HUES64 (cell line): ENCODE data around the gene KRT73.
"Not testable (repeated sequence)": the region's sequence is repeated elsewhere in the genome, so short reads cannot be mapped to it uniquely, and the experiment has no call there.

Experiments used
- H3K27ac ChIP-seq: 2 replicates; pipeline ENCODE4 v1.7.0; 2013; ENCODE audit warnings: low read depth, low read length, inconsistent platforms
- H3K27me3 ChIP-seq: 2 replicates; pipeline ENCODE4 v1.6.1; 2013; ENCODE audit warnings: mild to moderate bottlenecking, low read length; ENCODE audit not compliant: insufficient read depth
- H3K36me3 ChIP-seq: 2 replicates; pipeline ENCODE4 v1.6.1; 2013; ENCODE audit warnings: mild to moderate bottlenecking, low read length; ENCODE audit not compliant: insufficient read depth
- H3K4me1 ChIP-seq: 2 replicates; pipeline ENCODE4 v1.6.1; 2013; ENCODE audit warnings: mild to moderate bottlenecking, low read length, moderate library complexity; ENCODE audit not compliant: insufficient read depth
- H3K4me3 ChIP-seq: 2 replicates; pipeline ENCODE4 v1.5.1; 2013; ENCODE audit warnings: mild to moderate bottlenecking, low read length, moderate library complexity
- H3K9ac ChIP-seq: 2 replicates; pipeline ENCODE4 v1.6.1; 2013; ENCODE audit warnings: mild to moderate bottlenecking, low read depth, low read length
- H3K9me3 ChIP-seq: 2 replicates; pipeline ENCODE4 v1.6.1; 2013; ENCODE audit warnings: low read depth, low read length; ENCODE audit not compliant: insufficient read depth
- WGBS: fragments of 150-250, 120-280 bp; methylation state at CpG from one replicate; pipeline ENCODE4 v1.1.7; 2013; ENCODE audit warnings: missing lambda C conversion rate; 5-methylcytosine and 5-hydroxymethylcytosine counted together

Gene KRT73

GRCh38 chr12:52600071-52600470 lies 18.3 kb downstream of the KRT73 start:
- Histone ChIP-seq H3K9ac (no peak overlapping the region), H3K9me3 (no peaks in the 10 kb centered on the region), H3K27ac (no peak overlapping the region), H3K27me3 (peaks cover 5% of the 10 kb centered on the region), H3K4me3 (no peak overlapping the region), H3K36me3 (no peaks in the 10 kb centered on the region), H3K4me1 (no peaks in the 10 kb centered on the region)
- WGBS: 81% methylated on average over 2 of the region's 2 CpGs

DNA sequence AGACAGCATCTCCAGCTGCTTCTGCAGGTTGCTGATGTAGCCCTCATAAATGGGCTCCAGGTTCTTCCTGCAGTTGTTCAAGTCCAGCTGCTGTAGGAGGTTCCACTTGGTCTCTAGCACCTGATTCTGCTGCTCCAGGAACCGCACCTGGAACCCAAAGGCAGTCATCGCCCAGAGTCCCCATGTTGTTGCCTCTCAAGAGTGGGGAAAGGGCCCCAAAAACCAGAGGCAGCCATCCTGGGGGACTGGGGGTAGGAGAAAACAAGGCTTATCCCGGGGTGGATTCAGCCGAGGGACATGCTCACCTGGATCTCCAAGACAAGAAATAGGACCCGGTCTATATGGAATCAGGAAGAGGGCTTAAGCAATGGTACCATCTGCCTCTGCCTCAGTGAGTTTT lies 19.4 kb downstream of the KRT73 start:
- Histone ChIP-seq H3K4me3 (no peak overlapping the region), H3K9ac (no peak overlapping the region), H3K9me3 (no peaks in the 10 kb centered on the region), H3K4me1 (no peaks in the 10 kb centered on the region), H3K27ac (no peak overlapping the region), H3K27me3 (peaks cover 5% of the 10 kb centered on the region), H3K36me3 (no peaks in the 10 kb centered on the region)
- WGBS: 92% methylated on average over 5 of the region's 5 CpGs

DNA sequence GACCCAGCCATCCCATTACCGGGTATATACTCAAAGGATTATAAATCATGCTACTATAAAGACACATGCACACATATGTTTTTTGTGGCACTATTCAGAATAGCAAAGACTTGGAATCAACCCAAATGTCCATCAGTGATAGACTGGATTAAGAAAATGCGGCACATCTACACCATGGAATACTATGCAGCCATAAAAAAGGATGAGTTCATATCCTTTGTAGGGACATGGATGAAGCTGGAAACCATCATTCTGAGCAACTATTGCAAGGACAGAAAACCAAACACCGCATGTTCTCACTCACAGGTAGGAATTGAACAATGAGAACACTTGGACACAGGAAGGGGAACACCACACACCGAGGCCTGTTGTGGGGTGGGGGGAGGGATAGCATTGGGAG lies 24.1 kb downstream of the KRT73 start:
- not testable (repeated sequence) for H3K27me3 ChIP-seq, H3K9ac ChIP-seq, H3K27ac ChIP-seq, H3K4me3 ChIP-seq, H3K36me3 ChIP-seq, H3K4me1 ChIP-seq
- H3K9me3 ChIP-seq: peaks cover 26% of the 10 kb centered on the region
- WGBS: 83% methylated on average over 3 of the region's 4 CpGs

- 91% methylated on average over 11 of the region's 11 CpGs for WGBS
- Histone ChIP-seq H3K9ac (no peak overlapping the region), H3K36me3 (no peaks in the 10 kb centered on the region), H3K9me3 (peaks cover 26% of the 10 kb centered on the region), H3K27ac (no peak overlapping the region), H3K27me3 (no peaks in the 10 kb centered on the region), H3K4me3 (no peak overlapping the region), H3K4me1 (no peaks in the 10 kb centered on the region)
Observed at GRCh38 chr12:52591521-52591920, 26.8 kb downstream of the KRT73 start.

- Histone ChIP-seq H3K27ac (no peak overlapping the region), H3K4me1 (no peaks in the 10 kb centered on the region), H3K9ac (no peak overlapping the region), H3K27me3 (no peaks in the 10 kb centered on the region), H3K36me3 (no peaks in the 10 kb centered on the region), H3K9me3 (peaks cover 26% of the 10 kb centered on the region), H3K4me3 (no peak overlapping the region)
- 91% methylated on average over 6 of the region's 6 CpGs for WGBS
Observed at GRCh38 chr12:52590021-52590420, 28.3 kb downstream of the KRT73 start.

DNA sequence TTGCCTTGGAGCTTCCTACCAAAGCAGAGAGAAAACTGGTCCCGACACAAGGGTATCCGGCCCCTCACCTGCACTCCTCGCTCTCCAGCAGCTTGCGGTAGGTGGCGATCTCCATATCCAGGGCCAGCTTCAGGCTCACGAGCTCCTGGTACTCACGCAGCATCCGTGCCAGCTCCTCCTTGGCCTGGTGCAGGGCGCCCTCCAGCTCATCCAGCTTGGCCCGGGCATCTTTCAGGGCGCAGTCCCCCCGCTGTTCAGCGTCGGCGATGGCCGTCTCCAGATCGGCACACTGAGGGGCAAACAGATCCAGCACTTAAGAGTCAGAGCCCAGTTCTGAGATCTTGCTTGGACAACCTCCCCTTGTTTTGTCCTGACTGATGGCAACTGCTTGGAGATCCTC lies 30.8 kb downstream of the KRT73 start:
- no peaks in the 10 kb centered on the region for H3K27me3 ChIP-seq
- H3K9ac ChIP-seq: no peak overlapping the region
- H3K9me3 ChIP-seq: peaks cover 20% of the 10 kb centered on the region
- 86% methylated on average over 17 of the region's 17 CpGs for WGBS
- H3K4me1 ChIP-seq: no peaks in the 10 kb centered on the region
- H3K27ac ChIP-seq: no peak overlapping the region
- H3K36me3 ChIP-seq: no peaks in the 10 kb centered on the region
- no peak overlapping the region for H3K4me3 ChIP-seq

- peaks cover 7% of the 10 kb centered on the region for H3K9me3 ChIP-seq
- H3K9ac ChIP-seq: no peak overlapping the region
- no peaks in the 10 kb centered on the region for H3K36me3 ChIP-seq
- H3K4me3 ChIP-seq: no peak overlapping the region
- WGBS: 81% methylated on average over 9 of the region's 9 CpGs
- H3K4me1 ChIP-seq: no peaks in the 10 kb centered on the region
- no peaks in the 10 kb centered on the region for H3K27me3 ChIP-seq
- H3K27ac ChIP-seq: no peak overlapping the region
Observed at GRCh38 chr12:52585946-52586345, 32.4 kb downstream of the KRT73 start.

DNA sequence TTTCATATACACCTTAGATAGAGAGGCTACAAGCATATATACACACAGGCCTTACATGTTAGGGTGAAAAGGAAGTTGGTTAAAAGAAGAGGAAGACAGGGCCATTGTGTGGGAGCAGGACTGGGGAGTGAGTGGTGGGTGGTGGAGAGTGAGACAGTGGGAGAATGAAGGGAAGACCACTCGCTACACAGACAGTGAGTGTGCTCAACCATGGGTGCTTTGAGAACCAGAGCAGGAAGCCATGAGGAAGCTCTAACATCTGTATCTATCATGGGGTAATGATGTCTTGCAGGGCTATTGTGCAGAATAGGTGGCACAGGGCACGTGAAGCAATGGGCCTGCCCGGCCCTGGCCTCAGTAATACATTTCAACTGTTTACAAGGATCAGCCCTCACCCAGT lies 33.3 kb downstream of the KRT73 start:
- no peak overlapping the region for H3K27ac ChIP-seq
- no peaks in the 10 kb centered on the region for H3K36me3 ChIP-seq
- no peak overlapping the region for H3K4me3 ChIP-seq
- WGBS: 93% methylated on average over 3 of the region's 3 CpGs
- no peak overlapping the region for H3K9ac ChIP-seq
- no peaks in the 10 kb centered on the region for H3K4me1 ChIP-seq
- no peaks in the 10 kb centered on the region for H3K27me3 ChIP-seq
- H3K9me3 ChIP-seq: no peaks in the 10 kb centered on the region; the same call in 1 of the 2 replicates

DNA sequence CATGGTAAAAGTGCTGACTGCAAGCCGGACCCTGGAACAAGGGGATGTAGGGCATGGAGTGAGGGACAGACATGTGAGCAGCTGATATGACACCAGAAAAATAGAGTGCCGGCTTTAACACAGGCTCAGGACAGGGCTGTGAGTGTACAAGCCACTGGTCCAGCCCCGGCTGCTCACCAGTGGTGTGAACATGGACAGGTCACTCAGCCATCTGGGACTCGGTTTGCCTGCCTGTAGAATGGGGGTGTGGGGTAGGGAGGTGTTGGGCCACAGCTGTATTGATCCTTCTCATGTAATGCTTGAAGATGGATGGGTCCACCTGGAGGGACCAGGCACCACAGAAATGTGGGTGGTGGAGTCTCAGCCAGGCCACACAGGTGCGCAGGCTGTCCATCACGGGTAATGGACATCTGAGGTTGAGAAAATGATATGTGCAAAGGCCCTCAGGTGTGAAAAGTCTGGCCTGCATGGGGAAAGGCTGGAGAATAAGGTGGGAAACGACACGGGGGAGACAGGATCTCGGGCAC lies 34.1 kb downstream of the KRT73 start:
- Histone ChIP-seq H3K27ac (no peak overlapping the region), H3K9me3 (no peaks in the 10 kb centered on the region), H3K4me1 (no peaks in the 10 kb centered on the region), H3K27me3 (no peaks in the 10 kb centered on the region), H3K4me3 (no peak overlapping the region), H3K36me3 (no peaks in the 10 kb centered on the region), H3K9ac (no peak overlapping the region)
- WGBS: 92% methylated on average over 9 of the region's 9 CpGs

GRCh38 chr12:52582971-52583456 lies 35.3 kb downstream of the KRT73 start:
- H3K4me1 ChIP-seq: no peaks in the 10 kb centered on the region
- H3K36me3 ChIP-seq: no peaks in the 10 kb centered on the region
- no peak overlapping the region for H3K9ac ChIP-seq
- H3K27ac ChIP-seq: no peak overlapping the region
- H3K27me3 ChIP-seq: no peaks in the 10 kb centered on the region
- no peak overlapping the region for H3K4me3 ChIP-seq
- H3K9me3 ChIP-seq: no peaks in the 10 kb centered on the region
- WGBS: 28% methylated on average over 7 of the region's 7 CpGs

DNA sequence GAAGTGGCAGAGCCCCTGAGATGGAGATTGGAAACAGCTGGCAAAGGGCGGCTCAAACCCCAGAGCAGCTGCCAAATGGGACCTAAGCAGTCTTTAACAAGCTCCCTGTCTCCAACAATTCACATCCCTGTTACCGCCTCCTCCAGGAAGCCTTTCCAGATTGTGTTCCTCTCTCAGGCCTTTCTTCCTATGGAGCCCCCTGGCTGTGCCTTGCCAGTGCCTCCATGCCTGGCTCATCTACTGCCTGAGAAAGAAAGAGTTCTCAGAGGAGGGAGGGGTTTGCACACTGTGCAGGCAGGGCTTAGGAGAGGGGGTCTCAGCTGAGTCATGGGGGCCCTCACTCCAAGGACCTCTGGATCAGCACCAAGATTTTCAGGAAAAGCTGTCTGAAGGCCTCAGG lies 35.9 kb downstream of the KRT73 start:
- Histone ChIP-seq H3K9me3 (no peaks in the 10 kb centered on the region), H3K4me1 (no peaks in the 10 kb centered on the region), H3K27ac (no peak overlapping the region), H3K27me3 (no peaks in the 10 kb centered on the region), H3K9ac (no peak overlapping the region), H3K4me3 (no peak overlapping the region), H3K36me3 (no peaks in the 10 kb centered on the region)
- 65% methylated on average over 2 of the region's 2 CpGs for WGBS

DNA sequence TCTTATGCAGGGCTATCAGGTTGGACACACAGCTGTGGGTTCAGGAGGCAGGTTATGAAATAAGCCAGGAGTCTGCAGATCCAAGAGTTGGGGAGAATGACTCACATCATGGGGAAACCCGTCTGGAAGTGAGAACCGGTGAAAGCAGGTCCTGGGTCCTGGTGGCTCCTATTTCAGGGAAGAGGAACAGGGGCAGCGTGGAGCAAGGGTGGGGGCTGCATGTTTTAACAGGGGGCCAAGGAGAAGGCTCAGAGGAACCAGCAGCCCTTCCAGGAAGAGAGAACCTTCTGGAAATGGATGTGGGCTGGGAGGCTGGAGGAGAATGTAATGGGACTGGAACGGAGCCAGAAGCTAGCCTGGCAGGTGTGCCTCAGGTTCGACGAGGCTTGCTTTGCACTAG lies 36.9 kb downstream of the KRT73 start:
- Histone ChIP-seq H3K27me3 (no peaks in the 10 kb centered on the region), H3K27ac (no peak overlapping the region), H3K4me3 (no peak overlapping the region), H3K9ac (no peak overlapping the region), H3K9me3 (no peaks in the 10 kb centered on the region), H3K4me1 (no peaks in the 10 kb centered on the region), H3K36me3 (no peaks in the 10 kb centered on the region)
- 89% methylated on average over 6 of the region's 6 CpGs for WGBS
